Astrocyte (in vitro differentiated cells and primary cell): ENCODE results near the gene C5AR1. TPM values are rescaled to one million over a fixed set of nuclear protein-coding genes. Genes with fewer than 3 reads are reported as not detected.

Source experiments
- DNase-seq: peaks from one replicate; pipeline ENCODE4 v3.0.0-alpha.2; 2010; ENCODE audit warnings: low read depth
- FAIRE-seq: peaks from 2 replicates; lab custom pipeline; 2011; peaks lifted over from hg19 to GRCh38; lab: Jason Lieb, UNC
- H2AFZ ChIP-seq: 2 replicates; pipeline ENCODE4 v1.6.0; 2012; ENCODE audit warnings: low read depth, low read length, inconsistent platforms
- H3K27ac ChIP-seq: 2 replicates; pipeline ENCODE4 v1.5.1; 2011; ENCODE audit warnings: low read depth, low read length, inconsistent platforms
- H3K27me3 ChIP-seq: 2 replicates; pipeline ENCODE4 v1.6.0; 2011; ENCODE audit warnings: low read length, inconsistent platforms; ENCODE audit not compliant: insufficient read depth
- H3K36me3 ChIP-seq: 2 replicates; pipeline ENCODE4 v1.5.1; 2011; ENCODE audit warnings: low read length, inconsistent platforms; ENCODE audit not compliant: insufficient read depth
- H3K4me1 ChIP-seq: 2 replicates; pipeline ENCODE4 v1.5.1; 2011; ENCODE audit warnings: low read length, inconsistent platforms; ENCODE audit not compliant: insufficient read depth
- H3K4me2 ChIP-seq: 2 replicates; pipeline ENCODE4 v1.6.0; 2012; ENCODE audit warnings: low read length, inconsistent platforms
- H3K4me3 ChIP-seq: 2 replicates; pipeline ENCODE4 v1.5.1; 2011; ENCODE audit warnings: low read depth, mild to moderate bottlenecking, low read length, inconsistent platforms; ENCODE audit not compliant: insufficient read depth
- H3K79me2 ChIP-seq: 2 replicates; pipeline ENCODE4 v1.6.0; 2012; ENCODE audit warnings: mild to moderate bottlenecking, low read length, inconsistent platforms; ENCODE audit not compliant: insufficient read depth
- H3K9ac ChIP-seq: 2 replicates; pipeline ENCODE4 v1.6.0; 2012; ENCODE audit warnings: mild to moderate bottlenecking, low read length, inconsistent platforms
- H3K9me3 ChIP-seq: 2 replicates; pipeline ENCODE4 v1.5.1; 2012; ENCODE audit warnings: low read depth, mild to moderate bottlenecking, low read length, inconsistent platforms; ENCODE audit not compliant: insufficient read depth
- H4K20me1 ChIP-seq: 2 replicates; pipeline ENCODE4 v1.6.0; 2012; ENCODE audit warnings: low read length, inconsistent platforms; ENCODE audit not compliant: insufficient read depth
- H3K27ac Mint-ChIP-seq: one replicate; pipeline ENCODE4 v1.8.0; 2021; ENCODE audit warnings: mild to moderate bottlenecking, mixed read lengths; ENCODE audit not compliant: unreplicated experiment
- H3K27me3 Mint-ChIP-seq: one replicate; pipeline ENCODE4 v1.8.0; 2021; ENCODE audit warnings: low read depth, mixed read lengths; ENCODE audit not compliant: unreplicated experiment
- H3K36me3 Mint-ChIP-seq: one replicate; pipeline ENCODE4 v1.8.0; 2021; ENCODE audit warnings: low read depth, mixed read lengths; ENCODE audit not compliant: unreplicated experiment
- H3K4me1 Mint-ChIP-seq: one replicate; pipeline ENCODE4 v1.8.0; 2021; ENCODE audit warnings: low read depth, mixed read lengths; ENCODE audit not compliant: unreplicated experiment
- H3K4me3 Mint-ChIP-seq: one replicate; pipeline ENCODE4 v1.8.0; 2021; ENCODE audit warnings: mild to moderate bottlenecking, moderate library complexity, mixed read lengths; ENCODE audit not compliant: unreplicated experiment
- H3K9me3 Mint-ChIP-seq: one replicate; pipeline ENCODE4 v1.8.0; 2021; ENCODE audit warnings: mild to moderate bottlenecking, mixed read lengths; ENCODE audit not compliant: unreplicated experiment
- CTCF ChIP-seq: IDR thresholded peaks from 2 replicates; pipeline ENCODE4 v1.5.1; 2011; ENCODE audit warnings: low read depth, mild to moderate bottlenecking, inconsistent platforms, low read length, moderate library complexity; ENCODE audit not compliant: insufficient read depth
- EZH2 ChIP-seq: IDR thresholded peaks from 2 replicates; pipeline ENCODE4 v1.6.1; 2012; ENCODE audit warnings: mild to moderate bottlenecking, low read length, inconsistent platforms; ENCODE audit not compliant: insufficient read depth
- total RNA-seq: library from RNA; stranded (reverse); gene quantifications from 2 replicates; pipeline ENCODE4 v1.2.1, GENCODE V29; 2021

Gene C5AR1
- total RNA-seq, 1 donor from 2014 or later: 4.6 TPM

GRCh38 chr19:47271949-47272348, 37.7 kb upstream of the C5AR1 start:
- Mint-ChIP-seq H3K27ac (peak overlapping the region; percentile 98), H3K36me3 (peaks cover 23% of the 10 kb centered on the region), H3K9me3 (no peaks in the 10 kb centered on the region), H3K27me3 (no peaks in the 10 kb centered on the region), H3K4me1 (peaks cover 13% of the 10 kb centered on the region), H3K4me3 (no peak overlapping the region)
- FAIRE-seq: no peak
- no peak overlapping the region for H3K27ac ChIP-seq
- no peak overlapping the region for H3K9ac ChIP-seq
- no peak overlapping the region for H3K4me3 ChIP-seq
- H3K27me3 ChIP-seq: no peaks in the 10 kb centered on the region
- peaks cover 3% of the 10 kb centered on the region for H3K36me3 ChIP-seq
- no peaks in the 10 kb centered on the region for H3K9me3 ChIP-seq
- no peak overlapping the region for H3K4me2 ChIP-seq
- H3K4me1 ChIP-seq: peaks cover 27% of the 10 kb centered on the region
- TF ChIP-seq CTCF (no peak), EZH2 (no peak)
- peaks cover 34% of the 10 kb centered on the region for H4K20me1 ChIP-seq
- peaks cover 5% of the 10 kb centered on the region for H3K79me2 ChIP-seq
- no peak for DNase-seq
- no peak overlapping the region for H2AFZ ChIP-seq

- Histone ChIP-seq H2AFZ (peak overlapping the region; percentile 70), H3K27ac (peak overlapping the region; percentile 94)
Observed at GRCh38 chr19:47272448-47273312, 37.0 kb upstream of the C5AR1 start.

More at GRCh38 chr19:47272448-47273312, 37.0 kb upstream of the C5AR1 start:
- no peaks in the 10 kb centered on the region for H3K9me3 Mint-ChIP-seq
- Histone ChIP-seq H3K79me2 (peaks cover 2% of the 10 kb centered on the region), H3K27me3 (no peaks in the 10 kb centered on the region), H4K20me1 (peaks cover 34% of the 10 kb centered on the region), H3K4me3 (peak overlapping the region; percentile 66), H3K4me2 (peak overlapping the region; percentile 89), H3K36me3 (peaks cover 3% of the 10 kb centered on the region), H3K9ac (peak overlapping the region; percentile 89), H3K9me3 (no peaks in the 10 kb centered on the region), H3K4me1 (peaks cover 27% of the 10 kb centered on the region)
- H3K4me1 Mint-ChIP-seq: peaks cover 13% of the 10 kb centered on the region
- FAIRE-seq (no peak), DNase-seq (peak; percentile 10)
- H3K27me3 Mint-ChIP-seq: no peaks in the 10 kb centered on the region
- peak overlapping the region; percentile 81 for H3K4me3 Mint-ChIP-seq
- no peak for TF ChIP-seq CTCF
- no peak for TF ChIP-seq EZH2
- H3K36me3 Mint-ChIP-seq: peaks cover 19% of the 10 kb centered on the region
- H3K27ac Mint-ChIP-seq: peak overlapping the region; percentile 98
